GM18499 (cell line): Measurements from ENCODE around the gene MAGEF1.

ENCODE experiments used
- ATAC-seq: cut with Tn5 transposase; IDR thresholded peaks from one replicate; pipeline ENCODE4 v1.9.1; 2021; ENCODE audit warnings: moderate number of reproducible peaks; ENCODE audit not compliant: insufficient read depth, unreplicated experiment

Gene MAGEF1

DNA sequence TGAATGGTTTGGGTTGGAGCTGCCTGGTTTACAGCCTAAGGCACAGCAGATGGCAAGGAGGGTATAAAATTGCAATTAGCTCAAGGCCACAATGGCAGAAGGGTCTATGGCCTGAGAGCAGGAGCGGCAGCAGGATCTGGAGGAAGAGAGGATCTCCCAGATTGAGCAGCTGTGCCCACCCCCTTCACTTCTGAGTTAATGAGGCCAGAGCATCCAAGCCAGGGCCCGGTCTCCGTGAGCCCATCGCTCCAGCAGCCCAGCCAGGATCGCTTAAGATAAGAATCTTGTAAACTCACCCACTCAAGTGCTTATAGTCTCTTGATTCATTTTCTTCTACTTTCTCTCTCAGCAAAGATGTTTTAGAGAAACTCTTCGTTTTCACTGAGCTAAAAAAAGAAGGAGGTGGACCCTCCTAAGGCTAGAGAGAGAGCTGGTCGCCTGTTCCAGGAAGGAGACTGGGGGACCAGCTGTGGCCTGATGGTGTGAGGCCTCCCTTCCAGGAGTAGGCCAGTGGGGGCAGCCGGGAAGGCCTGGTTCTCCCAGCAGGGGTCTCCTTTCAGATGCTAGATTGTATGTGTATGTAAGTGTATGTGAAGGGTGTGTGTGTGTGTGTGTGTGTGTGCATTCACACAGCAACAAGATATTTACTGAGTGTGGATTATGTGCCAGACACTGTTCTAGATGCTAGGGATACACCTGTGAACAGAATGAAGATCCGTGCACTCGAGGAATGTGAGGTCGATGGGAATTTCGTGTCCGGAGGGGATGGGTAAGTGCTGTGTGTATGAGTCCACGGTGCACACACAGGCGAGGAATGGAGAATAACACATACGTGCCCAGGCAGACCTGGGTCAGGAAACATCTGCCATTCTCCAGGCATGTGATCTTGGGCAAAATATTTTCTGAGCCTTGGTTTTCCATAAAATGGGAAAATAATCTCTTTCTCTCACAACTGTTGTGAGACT, 18.6 kb downstream of the MAGEF1 start:
- no peak for ATAC-seq

GRCh38 chr3:184691397-184692231, 20.2 kb downstream of the MAGEF1 start:
- no peak for ATAC-seq

DNA sequence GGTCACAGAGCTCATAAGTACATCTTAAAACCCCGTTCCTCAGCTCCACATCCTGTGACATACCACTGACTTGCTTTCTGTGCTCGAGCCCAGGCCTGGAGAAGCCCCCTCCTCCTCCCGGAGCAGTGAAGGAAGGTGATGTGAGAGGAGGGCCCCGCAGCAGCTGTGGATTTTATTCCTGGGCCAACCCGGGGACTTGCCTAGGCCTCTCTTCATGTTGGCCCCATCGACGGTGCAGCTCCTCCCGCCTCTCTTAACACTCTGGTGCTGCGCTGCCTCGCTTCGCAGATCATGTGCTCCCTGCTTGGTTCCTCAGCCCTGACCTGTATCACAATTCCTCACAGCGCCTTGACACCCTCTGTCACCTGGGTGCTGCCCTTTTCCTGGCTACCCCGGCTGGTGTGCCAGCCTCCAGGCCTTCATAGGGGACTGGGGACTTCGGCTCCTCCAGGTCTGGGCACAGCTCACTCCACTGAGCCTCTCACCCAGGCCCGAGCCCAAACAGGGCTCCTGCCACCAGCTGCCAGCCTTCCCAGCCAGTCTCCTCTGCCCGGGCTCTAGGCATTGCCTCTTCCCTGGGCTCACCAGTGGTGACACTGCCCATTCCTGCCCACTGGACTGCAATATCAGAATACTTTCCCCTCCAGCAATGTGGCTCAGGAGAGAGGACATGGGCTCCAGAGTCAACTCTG, 21.5 kb downstream of the MAGEF1 start:
- no peak for ATAC-seq

DNA sequence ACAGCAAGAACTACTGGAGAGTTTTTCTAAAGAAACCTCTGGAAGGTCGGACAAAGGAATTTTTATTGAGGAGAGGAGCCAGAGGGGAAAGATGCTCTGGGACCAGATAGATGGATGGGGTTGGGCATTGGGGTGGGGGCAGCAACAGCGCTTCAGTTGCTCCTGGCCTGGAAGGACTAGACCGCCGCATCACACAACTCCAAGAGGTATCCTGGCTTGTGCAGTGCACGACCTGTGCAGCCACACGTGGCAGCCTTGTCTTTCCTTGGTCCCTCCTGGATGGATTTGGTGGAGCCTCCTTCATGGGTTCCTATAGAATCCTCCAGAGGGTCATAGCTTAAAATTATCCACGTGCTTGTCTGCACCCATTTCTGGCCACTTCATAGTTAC, 23.0 kb downstream of the MAGEF1 start:
- no peak for ATAC-seq

DNA sequence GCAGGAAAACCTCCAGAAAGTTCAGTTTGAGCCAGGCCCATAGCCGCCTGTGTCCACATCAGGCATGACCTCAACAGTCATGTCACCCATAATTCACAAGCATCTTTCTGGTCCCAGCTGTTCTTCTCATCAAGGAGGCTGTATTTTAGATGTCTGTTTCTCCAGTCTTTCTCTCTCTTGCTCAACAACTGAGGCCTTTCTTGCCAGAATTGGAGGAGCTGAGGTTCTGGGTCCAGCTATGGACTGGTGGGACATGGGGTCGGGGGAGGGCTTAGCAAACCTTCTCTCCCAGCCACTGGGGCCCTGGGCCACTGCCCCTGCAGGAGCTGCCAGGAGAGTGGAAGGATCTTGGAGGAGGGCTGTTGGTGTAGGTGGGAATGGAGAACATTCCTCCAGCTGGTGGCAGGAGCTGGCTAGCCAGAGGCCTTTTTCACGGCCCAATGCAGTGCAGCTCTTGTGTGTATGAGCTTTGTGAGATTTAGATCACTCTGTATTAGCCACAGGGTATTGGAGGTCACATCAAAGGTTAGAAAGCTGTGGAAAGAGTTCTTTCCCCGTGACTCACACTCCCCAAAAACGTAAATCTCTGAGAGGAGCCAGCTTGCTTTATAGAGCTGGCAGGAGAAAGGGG, 23.5 kb downstream of the MAGEF1 start:
- no peak for ATAC-seq

DNA sequence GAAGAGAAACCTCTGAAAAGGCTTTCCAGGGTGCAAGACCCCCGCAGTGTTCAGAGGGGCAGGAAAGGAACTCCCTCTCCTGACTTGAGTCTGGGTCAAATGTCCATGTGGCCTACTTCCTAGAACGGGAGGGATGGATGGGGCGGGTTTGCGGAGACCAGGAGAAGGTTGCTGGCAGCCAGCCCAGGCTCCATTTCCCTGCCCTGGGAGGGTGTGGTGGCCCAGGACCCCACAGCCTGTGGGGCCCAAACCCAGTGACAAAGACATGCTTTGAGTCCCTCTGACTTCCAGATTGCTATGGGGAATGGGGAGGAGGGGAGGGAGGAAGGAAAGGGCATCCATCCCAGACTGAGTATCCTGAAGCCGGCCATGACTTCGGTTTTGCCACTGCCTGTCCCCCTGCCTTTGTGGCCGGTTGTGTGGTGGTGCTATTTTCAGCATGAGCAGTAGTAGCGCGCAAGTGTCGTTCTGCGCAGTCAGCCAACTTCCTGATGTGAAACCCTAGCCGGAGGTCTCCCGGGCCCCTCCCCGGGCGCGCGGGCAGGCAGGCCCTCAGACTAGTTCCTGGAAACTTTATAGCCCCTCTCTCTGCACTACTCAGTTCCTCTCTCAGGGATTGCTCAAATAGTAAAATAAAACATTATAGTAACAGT, 24.4 kb downstream of the MAGEF1 start:
- no peak for ATAC-seq

DNA sequence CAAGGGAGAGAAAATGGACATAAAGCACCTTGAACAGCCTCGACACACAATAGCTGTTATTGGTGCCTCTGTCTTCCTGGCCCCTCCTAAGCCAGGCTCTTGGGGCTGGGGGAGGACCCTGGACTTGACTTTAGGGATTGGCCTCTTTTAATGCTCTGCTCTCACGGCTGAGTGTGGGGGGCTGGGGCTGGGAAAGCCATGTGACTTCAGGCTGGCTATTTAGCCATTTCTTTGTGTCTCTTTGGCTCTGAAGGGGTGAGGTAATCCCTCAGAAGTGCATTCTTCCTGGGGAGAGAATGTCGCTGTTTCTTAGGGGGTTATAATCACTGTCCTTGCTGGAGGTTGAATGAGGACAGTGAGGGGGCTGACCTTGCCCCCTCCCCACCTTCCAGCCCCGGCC, 26.2 kb downstream of the MAGEF1 start:
- no peak for ATAC-seq

GRCh38 chr3:184685055-184685454, 26.8 kb downstream of the MAGEF1 start:
- ATAC-seq, result no peak

DNA sequence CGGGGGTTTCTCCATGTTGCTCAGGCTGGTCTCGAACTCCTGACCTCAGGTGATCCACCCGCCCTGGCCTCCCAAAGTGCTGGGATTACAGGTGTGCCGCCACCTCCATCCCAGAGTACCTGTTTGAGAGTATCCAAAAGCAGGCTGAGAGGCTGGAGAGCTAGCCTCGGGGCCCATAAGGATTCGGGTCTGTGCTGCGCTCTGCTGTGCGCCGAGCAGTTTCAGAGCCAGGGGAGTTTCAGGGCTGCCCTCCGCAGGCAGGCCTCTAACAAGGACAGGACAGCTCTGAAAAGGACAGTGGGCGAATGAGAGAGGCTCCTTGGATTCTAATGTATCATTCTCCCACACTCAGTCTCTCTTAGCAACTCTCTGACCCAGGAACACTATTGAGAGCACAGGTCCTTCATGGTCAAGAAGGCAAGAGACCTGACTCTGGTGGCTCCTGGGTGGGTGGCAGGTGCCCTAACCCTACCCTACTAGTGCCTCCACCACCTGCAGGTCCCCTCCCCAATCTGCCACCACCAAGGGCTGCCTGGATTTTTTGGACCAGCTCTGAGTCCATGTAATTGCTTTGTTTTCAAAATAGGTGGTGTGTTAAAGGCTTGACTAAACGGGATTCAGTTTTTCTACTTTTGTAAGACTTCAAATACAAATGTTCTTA, 27.8 kb downstream of the MAGEF1 start:
- ATAC-seq, result no peak

DNA sequence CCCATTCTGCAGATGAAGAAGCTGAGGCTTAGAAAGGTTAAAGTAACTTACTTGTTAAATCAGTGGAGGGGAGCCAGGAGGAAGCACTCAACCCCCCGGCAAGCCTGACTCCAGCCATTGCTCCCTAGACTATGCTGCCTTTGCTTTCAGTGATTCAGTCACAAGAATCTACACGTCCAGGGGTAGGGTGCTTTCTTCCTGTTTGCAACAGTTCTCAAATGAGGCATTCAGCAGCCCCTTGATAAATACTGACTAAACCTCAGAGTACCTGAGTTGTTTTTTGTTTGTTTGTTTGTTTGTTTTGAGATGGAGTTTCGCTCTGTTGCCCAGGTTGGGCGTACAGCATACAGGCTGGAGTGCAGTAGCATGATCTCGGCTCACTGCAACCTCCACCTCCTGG, 28.6 kb downstream of the MAGEF1 start:
- no peak for ATAC-seq

GRCh38 chr3:184682671-184683070, 29.2 kb downstream of the MAGEF1 start:
- no peak for ATAC-seq

GRCh38 chr3:184680385-184681345, 31.2 kb downstream of the MAGEF1 start:
- ATAC-seq, result no peak

- ATAC-seq, result no peak
These were observed 32.6 kb downstream of the MAGEF1 start for GRCh38 chr3:184679056-184679816.

DNA sequence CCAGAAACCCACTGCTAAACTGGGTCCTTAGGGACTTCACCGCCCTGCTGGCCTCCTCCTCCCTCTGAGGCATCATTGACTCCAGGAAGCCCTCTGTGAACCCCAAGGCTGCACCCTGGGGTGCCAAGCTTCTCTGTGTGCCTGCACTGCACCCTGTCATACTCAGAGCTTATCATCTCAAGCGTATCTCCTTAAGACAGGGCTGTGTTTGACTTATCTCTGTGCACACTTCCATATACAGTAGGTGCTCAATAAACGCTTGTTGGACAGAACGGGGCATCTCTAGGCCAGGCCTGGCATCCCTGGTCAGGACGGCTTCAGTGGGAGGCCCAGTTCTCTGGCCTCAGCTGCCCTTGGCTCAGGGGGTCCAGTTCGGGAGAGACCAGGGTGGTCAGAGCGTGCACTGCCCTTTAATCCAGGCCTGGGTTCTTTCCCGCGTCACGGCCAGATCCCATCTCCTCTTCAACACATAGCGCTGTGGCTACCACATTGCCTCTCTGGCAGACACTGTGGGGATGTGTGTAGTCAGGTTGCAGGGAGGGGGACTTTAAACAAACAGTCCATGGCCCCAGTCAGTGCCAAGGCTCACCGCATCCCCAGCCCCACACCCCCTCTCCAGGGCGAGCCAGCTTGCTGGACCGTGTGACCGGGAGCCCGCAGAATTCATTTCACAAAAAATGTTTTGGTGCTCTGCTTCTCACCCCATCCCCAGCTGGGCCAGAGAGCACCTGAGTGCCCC, 33.4 kb downstream of the MAGEF1 start:
- no peak for ATAC-seq

DNA sequence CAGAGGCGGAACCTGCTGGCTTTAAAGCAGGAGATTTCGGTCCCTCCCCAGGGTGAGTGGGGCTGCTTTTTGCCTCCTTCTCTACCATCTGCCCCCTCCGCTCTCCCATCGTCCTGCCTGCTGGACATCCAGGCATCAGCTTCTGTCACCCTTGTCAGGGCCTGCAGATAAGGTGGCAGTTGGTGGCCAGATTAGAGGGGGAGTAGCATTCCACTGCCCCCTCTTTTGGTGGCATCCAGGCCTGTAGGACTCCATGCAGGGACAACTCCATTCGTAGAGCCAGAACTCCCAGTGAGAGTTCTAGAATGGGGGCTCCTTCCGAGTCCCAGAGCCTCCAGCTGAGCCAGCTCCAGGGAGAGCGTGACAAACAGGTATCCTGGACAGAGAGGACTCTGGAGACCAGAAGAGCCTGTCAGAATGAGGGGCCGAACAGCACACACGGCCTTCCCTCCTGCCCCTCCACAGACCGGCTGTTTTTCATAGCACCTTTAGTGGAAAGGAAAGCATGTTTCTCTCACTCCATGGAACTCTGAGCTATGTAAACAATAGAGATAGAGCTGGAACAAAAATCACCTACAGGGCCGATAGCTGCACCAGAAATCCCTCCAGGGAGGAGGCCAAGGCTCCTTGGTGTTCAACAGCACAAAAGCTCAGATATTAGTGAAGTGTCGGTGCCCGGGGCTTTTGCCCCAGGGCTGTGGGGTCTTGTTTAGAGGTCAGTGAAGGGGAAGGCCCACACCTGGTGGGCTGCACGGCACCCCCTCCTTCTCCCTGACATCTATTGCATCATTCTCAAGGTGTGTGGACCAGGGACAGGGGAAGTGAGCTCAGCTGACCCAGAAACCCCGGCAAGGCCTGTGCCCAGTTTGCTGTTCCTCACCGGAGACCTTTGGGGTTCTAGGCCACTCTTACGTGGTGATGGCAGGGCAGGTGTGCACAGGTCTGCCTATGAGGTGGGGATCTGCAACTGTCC, 34.2 kb downstream of the MAGEF1 start:
- ATAC-seq, result no peak

DNA sequence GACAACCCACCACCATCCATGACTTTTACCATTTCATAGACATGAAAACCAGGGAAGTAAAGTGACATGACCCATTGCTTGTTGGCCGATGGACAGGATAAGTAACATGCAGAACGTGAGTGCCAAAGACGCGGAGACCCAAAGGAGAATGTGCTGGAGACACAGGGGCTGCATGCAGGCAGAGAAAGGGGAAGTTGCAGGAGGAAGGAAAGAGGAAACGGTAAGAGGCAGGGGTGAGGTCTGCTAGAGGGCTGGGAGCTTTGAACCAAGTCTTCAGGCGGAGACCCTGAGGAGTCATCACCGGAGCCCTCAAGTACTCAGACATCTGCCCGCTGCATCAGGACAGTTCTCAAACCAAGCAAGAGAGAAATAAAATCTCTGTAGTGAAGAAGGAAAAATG, 34.9 kb downstream of the MAGEF1 start:
- no peak for ATAC-seq
